Measurements from ENCODE around the gene FGGY.

FGGY gene

GRCh38 chr1:59755069-59755685, 458.3 kb downstream of the FGGY start:
- DNase-seq = no peak

- no peak for DNase-seq
Observed at GRCh38 chr1:59757197-59757747, 460.4 kb downstream of the FGGY start.

GRCh38 chr1:59759156-59759925, 462.4 kb downstream of the FGGY start:
- peak; percentile 71 for DNase-seq

GRCh38 chr1:59761443-59761842, 464.5 kb downstream of the FGGY start:
- no peak for DNase-seq

GRCh38 chr1:59763418-59763817, 466.5 kb downstream of the FGGY start:
- no peak for DNase-seq

- DNase-seq = no peak
Observed at GRCh38 chr1:59765011-59765730, 468.3 kb downstream of the FGGY start.

GRCh38 chr1:59766227-59766855, 469.4 kb downstream of the FGGY start:
- no peak for DNase-seq

- DNase-seq = no peak
Observed at GRCh38 chr1:59767119-59767518, 470.2 kb downstream of the FGGY start.

- DNase-seq = no peak
Observed at GRCh38 chr1:59768792-59769735, 472.2 kb downstream of the FGGY start.

GRCh38 chr1:59769736-59770095, 472.8 kb downstream of the FGGY start:
- DNase-seq = no peak

- no peak for DNase-seq
Observed at GRCh38 chr1:59771361-59771760, 474.5 kb downstream of the FGGY start.

GRCh38 chr1:59775480-59775879, 478.6 kb downstream of the FGGY start:
- DNase-seq = no peak

- DNase-seq = no peak
Observed at GRCh38 chr1:59776960-59777852, 480.3 kb downstream of the FGGY start.

- DNase-seq = no peak
Observed at GRCh38 chr1:59779949-59780348, 483.1 kb downstream of the FGGY start.

- no peak for DNase-seq
Observed at GRCh38 chr1:59788825-59789224, 491.9 kb downstream of the FGGY start.

- DNase-seq = no peak
Observed at GRCh38 chr1:59798600-59798999, 501.7 kb downstream of the FGGY start.

- no peak for DNase-seq
Observed at GRCh38 chr1:59803458-59804038, 506.7 kb downstream of the FGGY start.

GRCh38 chr1:59804301-59804700, 507.4 kb downstream of the FGGY start:
- DNase-seq = no peak

- DNase-seq = no peak
Observed at GRCh38 chr1:59805554-59805953, 508.7 kb downstream of the FGGY start.

Data from stimulated activated CD4-positive, alpha-beta T cell treated with anti-CD3 and anti-CD28 coated beads, Interleukin-4, amount 100 ng/mL, for 24 hours (primary cell).